ENCODE results near the gene LCMT1. TPM values are rescaled to one million over a fixed set of nuclear protein-coding genes. Genes with fewer than 3 reads are reported as not detected.
"Not testable (repeated sequence)": the region's sequence is repeated elsewhere in the genome, so short reads cannot be mapped to it uniquely, and the experiment has no call there.

Gene LCMT1
- total RNA-seq, 2 donors from 2014 or later = 66.9 to 68.6 TPM

GRCh38 chr16:25165284-25165683, 53.7 kb downstream of the LCMT1 start:
- Mint-ChIP-seq H3K27ac (no peak overlapping the region), H3K4me1 (no peaks in the 10 kb centered on the region), H3K9me3 (no peaks in the 10 kb centered on the region), H3K27me3 (ENCODE audit: insufficient read depth) (no peaks in the 10 kb centered on the region), H3K4me3 (no peak overlapping the region), H3K36me3 (ENCODE audit: low read depth) (peaks cover 67% of the 10 kb centered on the region)
- H3K4me3 ChIP-seq (ENCODE audit: low read length) = no peak overlapping the region
- no peaks in the 10 kb centered on the region for H3K27me3 ChIP-seq (ENCODE audit: control insufficient read depth, insufficient read depth, low read length, poor library complexity, severe bottlenecking)
- no peaks in the 10 kb centered on the region for H3K9me3 ChIP-seq (ENCODE audit: control insufficient read depth, low read length)
- no peak for DNase-seq
- no peak overlapping the region for H3K27ac ChIP-seq (ENCODE audit: low read depth, low read length)
- no peaks in the 10 kb centered on the region for H3K4me1 ChIP-seq (ENCODE audit: control insufficient read depth, insufficient read depth, low read length)
- no peak overlapping the region for H3K9ac ChIP-seq (ENCODE audit: extremely low read depth, low read length, poor library complexity, severe bottlenecking)
- peaks cover 87% of the 10 kb centered on the region for H3K36me3 ChIP-seq (ENCODE audit: control insufficient read depth, insufficient read depth, low read length)
- 59 to 62% methylated on average over 2 to 4 of the region's 5 CpGs for WGBS, 2 experiments (ENCODE audit: insufficient coverage in 1 of 2, insufficient read length in 1 of 2)
- no peak for TF ChIP-seq CTCF (conservative IDR thresholded peaks at IDR 0.05)

GRCh38 chr16:25167920-25168319, 56.4 kb downstream of the LCMT1 start:
- not testable (repeated sequence) for H3K9me3 ChIP-seq (ENCODE audit: control insufficient read depth, low read length); H3K27ac ChIP-seq (ENCODE audit: low read depth, low read length); H3K4me1 ChIP-seq (ENCODE audit: control insufficient read depth, insufficient read depth, low read length); H3K4me3 Mint-ChIP-seq; H3K4me3 ChIP-seq (ENCODE audit: low read length); H3K27me3 ChIP-seq (ENCODE audit: control insufficient read depth, insufficient read depth, low read length, poor library complexity, severe bottlenecking); H3K4me1 Mint-ChIP-seq; H3K9ac ChIP-seq (ENCODE audit: extremely low read depth, low read length, poor library complexity, severe bottlenecking); H3K9me3 Mint-ChIP-seq; H3K27me3 Mint-ChIP-seq (ENCODE audit: insufficient read depth); DNase-seq; H3K27ac Mint-ChIP-seq
- peaks cover 80% of the 10 kb centered on the region for H3K36me3 ChIP-seq (ENCODE audit: control insufficient read depth, insufficient read depth, low read length)
- H3K36me3 Mint-ChIP-seq (ENCODE audit: low read depth) = peaks cover 65% of the 10 kb centered on the region
- 84 to 93% methylated on average over 5 to 9 of the region's 9 CpGs for WGBS, 2 experiments (ENCODE audit: insufficient coverage in 1 of 2, insufficient read length in 1 of 2)

GRCh38 chr16:25171390-25171789, 59.8 kb downstream of the LCMT1 start:
- Histone ChIP-seq H3K27ac (ENCODE audit: low read depth, low read length) (no peak overlapping the region), H3K36me3 (ENCODE audit: control insufficient read depth, insufficient read depth, low read length) (peaks cover 72% of the 10 kb centered on the region), H3K9me3 (ENCODE audit: control insufficient read depth, low read length) (no peaks in the 10 kb centered on the region), H3K9ac (ENCODE audit: extremely low read depth, low read length, poor library complexity, severe bottlenecking) (no peak overlapping the region), H3K4me1 (ENCODE audit: control insufficient read depth, insufficient read depth, low read length) (no peaks in the 10 kb centered on the region), H3K27me3 (ENCODE audit: control insufficient read depth, insufficient read depth, low read length, poor library complexity, severe bottlenecking) (no peaks in the 10 kb centered on the region), H3K4me3 (ENCODE audit: low read length) (no peak overlapping the region)
- H3K9me3 Mint-ChIP-seq = no peaks in the 10 kb centered on the region
- H3K4me1 Mint-ChIP-seq = no peaks in the 10 kb centered on the region
- H3K27ac Mint-ChIP-seq = no peak overlapping the region
- TF ChIP-seq CTCF (conservative IDR thresholded peaks at IDR 0.05) = no peak
- 80 to 86% methylated on average over 2 to 5 of the region's 5 CpGs for WGBS, 2 experiments (ENCODE audit: insufficient coverage in 1 of 2, insufficient read length in 1 of 2)
- H3K36me3 Mint-ChIP-seq (ENCODE audit: low read depth) = peaks cover 67% of the 10 kb centered on the region
- no peaks in the 10 kb centered on the region for H3K27me3 Mint-ChIP-seq (ENCODE audit: insufficient read depth)
- no peak overlapping the region for H3K4me3 Mint-ChIP-seq
- no peak for DNase-seq

GRCh38 chr16:25172831-25173230, 61.3 kb downstream of the LCMT1 start:
- Histone ChIP-seq H3K9me3 (ENCODE audit: control insufficient read depth, low read length) (no peaks in the 10 kb centered on the region), H3K36me3 (ENCODE audit: control insufficient read depth, insufficient read depth, low read length) (peaks cover 68% of the 10 kb centered on the region), H3K9ac (ENCODE audit: extremely low read depth, low read length, poor library complexity, severe bottlenecking) (no peak overlapping the region), H3K4me1 (ENCODE audit: control insufficient read depth, insufficient read depth, low read length) (no peaks in the 10 kb centered on the region), H3K27me3 (ENCODE audit: control insufficient read depth, insufficient read depth, low read length, poor library complexity, severe bottlenecking) (no peaks in the 10 kb centered on the region), H3K4me3 (ENCODE audit: low read length) (no peak overlapping the region), H3K27ac (ENCODE audit: low read depth, low read length) (no peak overlapping the region)
- Mint-ChIP-seq H3K36me3 (ENCODE audit: low read depth) (peaks cover 56% of the 10 kb centered on the region), H3K9me3 (no peaks in the 10 kb centered on the region), H3K27me3 (ENCODE audit: insufficient read depth) (no peaks in the 10 kb centered on the region), H3K4me3 (no peak overlapping the region), H3K27ac (no peak overlapping the region), H3K4me1 (no peaks in the 10 kb centered on the region)
- TF ChIP-seq CTCF (conservative IDR thresholded peaks at IDR 0.05) = no peak
- 94 to 97% methylated on average over 7 to 8 of the region's 8 CpGs for WGBS, 2 experiments (ENCODE audit: insufficient coverage in 1 of 2, insufficient read length in 1 of 2)
- no peak for DNase-seq
